ENCODE measurements around the gene ZBTB43.

GRCh38 chr9:126879288-126879687 lies 74.4 kb downstream of the ZBTB43 start:
- TF ChIP-seq CTCF (IDR thresholded peaks at IDR 0.05) (no peak), EP300 (IDR thresholded peaks at IDR 0.05) (no peak), POLR2AphosphoS5 (IDR thresholded peaks at IDR 0.05) (no peak)

Measured in esophagus muscularis mucosa (tissue), 4 donors.